ENCODE data around the gene UBE2N.

UBE2N gene

GRCh38 chr12:93441617-93442410 is at the start of gene UBE2N:
Gene UBE2N, minus strand, starts transcription at chr12:93441947. Its CDS starts 63 bp downstream, at chr12:93441884.
- peak; percentile 95 to 96 for DNase-seq

GRCh38 chr12:93484315-93484981 is 42.7 kb upstream of the UBE2N start:
- no peak for DNase-seq

GRCh38 chr12:93483151-93483807 is 41.5 kb upstream of the UBE2N start:
- no peak for DNase-seq

- no peak for DNase-seq
Observed at GRCh38 chr12:93482721-93483120, 41.0 kb upstream of the UBE2N start.

GRCh38 chr12:93476555-93476954 is 34.8 kb upstream of the UBE2N start:
- no peak for DNase-seq

- no peak for DNase-seq
Observed at GRCh38 chr12:93469386-93469785, 27.6 kb upstream of the UBE2N start.

GRCh38 chr12:93468008-93468371 is 26.2 kb upstream of the UBE2N start:
- no peak for DNase-seq

- DNase-seq = peak; percentile 83 to 91
Observed at GRCh38 chr12:93467351-93468007, 25.7 kb upstream of the UBE2N start, which contains the start of gene MRPL42. Gene MRPL42, plus strand, starts transcription at chr12:93467514. Its CDS starts 1,772 bp downstream, at chr12:93469286.

- no peak for DNase-seq
Observed at GRCh38 chr12:93466625-93467350, 25.0 kb upstream of the UBE2N start.

- DNase-seq = no peak
Observed at GRCh38 chr12:93465841-93466240, 24.1 kb upstream of the UBE2N start.

- peak in 1 of 2 donors; percentile 23 for DNase-seq
Observed at GRCh38 chr12:93461503-93461902, 19.8 kb upstream of the UBE2N start.

GRCh38 chr12:93460902-93461301 is 19.2 kb upstream of the UBE2N start:
- DNase-seq = no peak

- no peak for DNase-seq
Observed at GRCh38 chr12:93460003-93460402, 18.3 kb upstream of the UBE2N start.

- DNase-seq = no peak
Observed at GRCh38 chr12:93459097-93459496, 17.4 kb upstream of the UBE2N start.

GRCh38 chr12:93456077-93456476 is 14.3 kb upstream of the UBE2N start:
- no peak for DNase-seq

- DNase-seq = no peak
Observed at GRCh38 chr12:93453633-93454032, 11.9 kb upstream of the UBE2N start.

- no peak for DNase-seq
Observed at GRCh38 chr12:93451423-93452158, 9.8 kb upstream of the UBE2N start.

GRCh38 chr12:93449277-93449676 is 7.5 kb upstream of the UBE2N start:
- DNase-seq = no peak

GRCh38 chr12:93448796-93449195 is 7.0 kb upstream of the UBE2N start:
- no peak for DNase-seq

GRCh38 chr12:93447555-93448290 is 6.0 kb upstream of the UBE2N start:
- peak; percentile 29 to 33 for DNase-seq

GRCh38 chr12:93443576-93443975 is 1.8 kb upstream of the UBE2N start:
- no peak for DNase-seq

Data from activated CD4-positive, alpha-beta T cell treated with anti-CD3 and anti-CD28 coated beads for 4 hours (primary cell).